Measurements from ENCODE around the gene CDC27.
A peak's percentile ranks its signal among the peaks of the same experiment; 100 is the strongest.
"Not testable (repeated sequence)": the region's sequence is repeated elsewhere in the genome, so short reads cannot be mapped to it uniquely, and the experiment has no call there.

Gene CDC27

DNA sequence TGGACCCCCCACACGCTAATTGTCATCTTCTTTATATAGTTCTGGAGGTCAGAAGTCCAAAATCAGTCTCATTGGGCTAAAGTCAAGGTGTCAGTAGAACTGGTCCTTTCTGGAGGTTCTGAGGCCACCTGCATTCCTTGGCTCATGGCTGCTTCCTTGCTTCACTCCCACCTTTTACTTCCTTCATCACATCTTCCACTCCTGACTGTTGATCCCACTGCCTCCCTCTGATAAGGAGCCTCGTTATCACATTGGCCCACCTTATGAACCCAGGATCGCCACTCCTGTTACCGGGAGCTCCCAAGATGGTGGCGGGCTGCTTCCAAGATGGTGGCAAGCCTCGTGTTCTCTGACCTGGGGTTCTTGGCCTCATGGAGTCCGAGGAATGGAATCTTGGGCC lies 83.0 kb downstream of the CDC27 start:
- DNase-seq (ENCODE audit: extremely low read depth, insufficient read length) = no peak
- Histone ChIP-seq H3K27me3 (replicated peaks; ENCODE audit: control insufficient read depth, insufficient read depth, low read length) (no peaks in the 10 kb centered on the region), H3K4me3 (replicated peaks; ENCODE audit: low read depth, low read length) (no peak overlapping the region), H3K36me3 (ENCODE audit: control insufficient read depth, insufficient read depth, low read length) (no peaks in the 10 kb centered on the region)
- TF ChIP-seq, protein P1, sequence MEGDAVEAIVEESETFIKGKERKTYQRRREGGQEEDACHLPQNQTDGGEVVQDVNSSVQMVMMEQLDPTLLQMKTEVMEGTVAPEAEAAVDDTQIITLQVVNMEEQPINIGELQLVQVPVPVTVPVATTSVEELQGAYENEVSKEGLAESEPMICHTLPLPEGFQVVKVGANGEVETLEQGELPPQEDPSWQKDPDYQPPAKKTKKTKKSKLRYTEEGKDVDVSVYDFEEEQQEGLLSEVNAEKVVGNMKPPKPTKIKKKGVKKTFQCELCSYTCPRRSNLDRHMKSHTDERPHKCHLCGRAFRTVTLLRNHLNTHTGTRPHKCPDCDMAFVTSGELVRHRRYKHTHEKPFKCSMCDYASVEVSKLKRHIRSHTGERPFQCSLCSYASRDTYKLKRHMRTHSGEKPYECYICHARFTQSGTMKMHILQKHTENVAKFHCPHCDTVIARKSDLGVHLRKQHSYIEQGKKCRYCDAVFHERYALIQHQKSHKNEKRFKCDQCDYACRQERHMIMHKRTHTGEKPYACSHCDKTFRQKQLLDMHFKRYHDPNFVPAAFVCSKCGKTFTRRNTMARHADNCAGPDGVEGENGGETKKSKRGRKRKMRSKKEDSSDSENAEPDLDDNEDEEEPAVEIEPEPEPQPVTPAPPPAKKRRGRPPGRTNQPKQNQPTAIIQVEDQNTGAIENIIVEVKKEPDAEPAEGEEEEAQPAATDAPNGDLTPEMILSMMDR (IDR thresholded peaks at IDR 0.05; ENCODE audit: insufficient read depth, low read length, poor library complexity, severe bottlenecking) = no peak

DNA sequence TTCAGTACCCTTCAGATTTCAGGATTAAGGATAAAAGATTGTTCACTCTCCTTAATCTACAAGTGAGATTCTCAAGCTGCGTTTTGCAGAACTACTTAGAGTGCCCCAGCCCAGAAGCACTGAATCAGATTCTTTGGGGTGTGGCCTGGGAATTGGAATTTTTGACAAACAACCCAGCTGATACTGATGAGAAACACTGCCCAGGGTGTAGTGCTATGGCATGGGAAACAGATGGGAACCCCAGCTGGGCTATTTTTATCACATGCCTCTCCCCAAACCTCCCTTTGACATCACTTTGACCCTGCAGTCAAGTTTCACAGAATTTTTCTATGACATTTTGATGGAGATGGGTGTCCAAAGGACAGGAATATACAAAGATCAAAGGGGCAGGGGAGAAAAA lies 83.8 kb downstream of the CDC27 start:
- H3K27me3 ChIP-seq (replicated peaks; ENCODE audit: control insufficient read depth, insufficient read depth, low read length); DNase-seq (ENCODE audit: extremely low read depth, insufficient read length); H3K4me3 ChIP-seq (replicated peaks; ENCODE audit: low read depth, low read length); H3K36me3 ChIP-seq (ENCODE audit: control insufficient read depth, insufficient read depth, low read length): not testable (repeated sequence)

DNA sequence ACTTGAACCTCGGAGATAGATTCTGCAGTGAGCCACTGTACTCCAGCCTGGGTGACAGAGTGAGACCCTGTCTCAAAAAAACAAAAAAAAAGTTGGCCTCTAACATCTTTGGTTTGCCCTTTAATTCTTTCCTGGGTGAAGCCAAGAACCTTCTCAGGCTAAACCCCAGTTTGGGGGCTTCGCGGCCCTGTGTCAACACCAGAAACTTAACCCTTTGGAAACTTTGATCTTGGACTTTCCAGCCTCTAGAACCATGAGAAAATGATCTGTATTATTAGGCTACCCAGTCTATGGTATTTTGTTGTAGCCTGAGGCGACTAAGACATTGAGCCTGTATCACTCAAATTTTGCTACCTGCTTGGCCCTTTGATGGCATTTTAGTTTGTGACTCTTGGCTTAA lies 86.2 kb downstream of the CDC27 start:
- Histone ChIP-seq H3K36me3 (ENCODE audit: control insufficient read depth, insufficient read depth, low read length) (no peaks in the 10 kb centered on the region), H3K4me3 (replicated peaks; ENCODE audit: low read depth, low read length) (no peak overlapping the region), H3K27me3 (replicated peaks; ENCODE audit: control insufficient read depth, insufficient read depth, low read length) (no peaks in the 10 kb centered on the region)
- TF ChIP-seq, protein P1 (IDR thresholded peaks at IDR 0.05; ENCODE audit: insufficient read depth, low read length, poor library complexity, severe bottlenecking) = no peak
- DNase-seq (ENCODE audit: extremely low read depth, insufficient read length) = no peak

GRCh38 chr17:47099987-47100711 lies 88.9 kb downstream of the CDC27 start:
- Histone ChIP-seq H3K27me3 (replicated peaks; ENCODE audit: control insufficient read depth, insufficient read depth, low read length) (no peaks in the 10 kb centered on the region), H3K4me3 (replicated peaks; ENCODE audit: low read depth, low read length) (peak overlapping the region; percentile 90), H3K36me3 (ENCODE audit: control insufficient read depth, insufficient read depth, low read length) (no peaks in the 10 kb centered on the region; the same call in 1 of the 2 replicates)
- TF ChIP-seq, protein P1 (IDR thresholded peaks at IDR 0.05; ENCODE audit: insufficient read depth, low read length, poor library complexity, severe bottlenecking) = no peak
- DNase-seq (ENCODE audit: extremely low read depth, insufficient read length) = peak; percentile 81

DNA sequence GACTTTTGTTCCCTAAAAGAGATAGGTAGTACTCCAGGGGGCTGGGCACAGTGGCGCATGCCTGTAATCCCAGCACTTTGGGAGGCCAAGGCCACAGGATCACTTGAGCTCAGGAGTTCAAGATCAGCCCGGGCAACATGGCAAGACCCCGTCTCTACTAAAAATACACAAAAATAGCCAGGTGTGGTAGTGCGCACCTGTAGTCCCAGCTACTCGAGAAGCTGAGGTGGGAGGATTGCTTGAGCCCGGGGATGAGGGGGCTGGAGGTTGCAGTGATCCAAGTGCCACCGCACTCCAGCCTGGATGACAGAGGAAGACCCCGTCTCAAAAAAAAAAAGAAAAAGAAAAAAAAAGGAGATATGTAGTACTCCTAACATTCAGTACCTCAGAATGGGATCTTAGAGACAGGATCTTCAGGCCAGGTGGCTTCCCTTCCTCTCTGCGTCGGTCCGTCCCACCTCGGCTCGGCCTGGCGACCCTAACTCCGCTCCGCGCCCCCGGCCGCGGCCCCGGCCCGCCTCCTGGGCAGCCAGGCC lies 89.6 kb downstream of the CDC27 start:
- no peaks in the 10 kb centered on the region for H3K27me3 ChIP-seq (replicated peaks; ENCODE audit: control insufficient read depth, insufficient read depth, low read length)
- H3K36me3 ChIP-seq (ENCODE audit: control insufficient read depth, insufficient read depth, low read length) = no peaks in the 10 kb centered on the region; the same call in 1 of the 2 replicates
- TF ChIP-seq, protein P1 (IDR thresholded peaks at IDR 0.05; ENCODE audit: insufficient read depth, low read length, poor library complexity, severe bottlenecking) = no peak
- DNase-seq (ENCODE audit: extremely low read depth, insufficient read length) = no peak
- H3K4me3 ChIP-seq (replicated peaks; ENCODE audit: low read depth, low read length) = peak overlapping the region; percentile 90

DNA sequence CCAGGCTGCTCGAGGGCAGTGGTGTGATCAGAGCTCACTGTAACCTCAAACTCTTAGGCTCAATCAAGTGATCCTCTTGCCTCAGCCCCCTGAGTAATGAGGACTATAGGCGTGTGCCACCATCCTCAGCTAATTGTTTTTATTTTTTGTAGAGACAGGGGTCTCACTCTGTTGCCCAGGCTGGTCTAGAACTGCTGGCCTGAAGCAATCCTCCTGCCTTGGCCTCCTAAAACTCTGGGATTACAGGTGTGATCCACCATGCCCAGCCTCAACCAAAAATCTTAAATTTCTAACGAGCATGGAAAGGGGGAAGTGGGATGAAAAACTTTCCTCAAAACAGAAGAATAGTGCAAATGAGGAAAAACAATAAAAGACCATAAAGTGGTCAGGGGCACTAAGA lies 92.8 kb downstream of the CDC27 start:
- TF ChIP-seq, protein P1 (IDR thresholded peaks at IDR 0.05; ENCODE audit: insufficient read depth, low read length, poor library complexity, severe bottlenecking) = no peak
- Histone ChIP-seq H3K27me3 (replicated peaks; ENCODE audit: control insufficient read depth, insufficient read depth, low read length) (no peaks in the 10 kb centered on the region), H3K4me3 (replicated peaks; ENCODE audit: low read depth, low read length) (no peak overlapping the region), H3K36me3 (ENCODE audit: control insufficient read depth, insufficient read depth, low read length) (no peaks in the 10 kb centered on the region; the same call in 1 of the 2 replicates)
- no peak for DNase-seq (ENCODE audit: extremely low read depth, insufficient read length)

All from GM06990 (cell line).